Measurements from ENCODE around the gene STING1.
A peak's percentile ranks its signal among the peaks of the same experiment; 100 is the strongest.
"Not testable (repeated sequence)": the region's sequence is repeated elsewhere in the genome, so short reads cannot be mapped to it uniquely, and the experiment has no call there.

Gene STING1

DNA sequence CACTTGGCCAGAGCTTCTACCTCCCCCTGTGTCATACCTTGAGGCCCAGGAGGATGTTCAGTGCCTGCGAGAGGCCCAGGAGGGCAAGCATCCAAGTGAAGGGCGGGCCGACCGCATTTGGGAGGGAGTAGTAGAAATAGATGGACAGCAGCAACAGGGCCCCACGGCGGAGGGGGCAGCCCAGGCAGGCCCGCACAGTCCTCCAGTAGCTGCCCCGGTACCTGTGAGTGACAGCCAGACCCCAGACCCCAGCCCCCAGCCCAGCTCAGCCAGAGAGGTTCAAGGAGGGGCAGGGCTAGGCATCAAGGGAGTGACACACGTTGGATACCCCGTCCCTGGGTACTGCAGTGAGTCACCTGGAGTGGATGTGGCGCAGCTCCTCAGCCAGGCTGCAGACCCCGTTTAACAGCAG lies 1.4 kb downstream of the STING1 start:
- Mint-ChIP-seq H3K4me1 (peaks cover 16% of the 10 kb centered on the region), H3K27me3 (no peaks in the 10 kb centered on the region), H3K27ac (no peak overlapping the region), H3K4me3 (no peak overlapping the region), H3K36me3 (no peaks in the 10 kb centered on the region), H3K9me3 (no peaks in the 10 kb centered on the region)
- no peak for ATAC-seq

DNA sequence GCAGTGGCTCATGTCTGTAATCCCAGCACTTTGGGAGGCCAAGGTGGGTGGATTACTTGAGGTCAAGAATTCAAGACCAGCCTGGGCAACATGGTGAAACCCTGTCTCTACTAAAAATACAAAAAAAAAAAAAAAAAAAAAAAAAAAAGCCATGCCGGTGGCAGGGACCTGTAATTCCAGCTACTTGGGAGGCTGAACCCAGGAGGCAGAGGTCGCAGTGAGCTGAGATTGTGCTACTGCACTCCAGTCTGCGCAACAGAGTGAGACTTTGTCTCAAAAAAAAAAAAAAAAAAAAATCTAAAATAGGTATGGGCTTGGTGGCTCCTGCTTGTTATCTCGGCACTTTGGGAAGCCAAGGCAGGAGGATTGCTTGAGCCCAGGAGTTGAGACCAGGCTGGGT lies 2.8 kb downstream of the STING1 start:
- ATAC-seq, H3K36me3 Mint-ChIP-seq, H3K4me3 Mint-ChIP-seq, H3K27me3 Mint-ChIP-seq, H3K27ac Mint-ChIP-seq, H3K9me3 Mint-ChIP-seq: not testable (repeated sequence)
- peaks cover 22% of the 10 kb centered on the region for H3K4me1 Mint-ChIP-seq

DNA sequence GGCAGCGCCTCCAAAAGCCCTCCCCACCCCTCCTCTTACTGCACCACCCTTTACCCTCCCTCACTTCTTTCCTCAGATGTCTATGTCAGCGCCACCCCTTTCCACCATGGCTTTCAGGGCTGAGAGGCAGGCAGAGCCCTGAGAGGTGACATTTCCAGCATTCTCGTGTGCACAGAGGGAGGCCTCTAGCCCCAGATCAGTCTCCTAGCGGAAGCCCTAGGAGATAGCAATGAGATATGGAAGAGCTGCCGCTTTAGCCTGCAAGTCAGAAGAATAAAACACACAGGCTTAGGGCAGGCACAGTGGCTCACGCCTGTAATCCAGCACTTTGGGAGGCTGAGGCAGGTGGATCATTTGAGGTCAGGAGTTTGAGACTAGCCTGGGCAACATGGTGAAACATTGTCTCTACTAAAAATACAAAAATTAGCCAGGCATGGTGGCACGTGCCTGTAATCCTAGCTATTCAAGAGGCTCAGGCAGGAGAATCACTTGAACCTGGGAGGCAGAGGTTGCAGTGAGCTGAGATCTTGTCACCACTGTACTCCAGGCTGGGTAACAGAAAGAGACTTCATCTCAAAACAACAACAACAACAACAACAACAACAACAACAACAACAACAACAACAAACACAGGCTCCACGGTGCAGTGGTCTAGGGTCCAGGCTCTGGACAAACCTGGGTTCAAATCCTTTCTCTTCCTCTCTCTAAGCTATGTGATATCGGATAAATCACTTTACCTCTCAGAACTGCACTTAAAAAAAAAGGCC lies 3.7 kb downstream of the STING1 start:
- H3K4me3 Mint-ChIP-seq, H3K27ac Mint-ChIP-seq: not testable (repeated sequence)

DNA sequence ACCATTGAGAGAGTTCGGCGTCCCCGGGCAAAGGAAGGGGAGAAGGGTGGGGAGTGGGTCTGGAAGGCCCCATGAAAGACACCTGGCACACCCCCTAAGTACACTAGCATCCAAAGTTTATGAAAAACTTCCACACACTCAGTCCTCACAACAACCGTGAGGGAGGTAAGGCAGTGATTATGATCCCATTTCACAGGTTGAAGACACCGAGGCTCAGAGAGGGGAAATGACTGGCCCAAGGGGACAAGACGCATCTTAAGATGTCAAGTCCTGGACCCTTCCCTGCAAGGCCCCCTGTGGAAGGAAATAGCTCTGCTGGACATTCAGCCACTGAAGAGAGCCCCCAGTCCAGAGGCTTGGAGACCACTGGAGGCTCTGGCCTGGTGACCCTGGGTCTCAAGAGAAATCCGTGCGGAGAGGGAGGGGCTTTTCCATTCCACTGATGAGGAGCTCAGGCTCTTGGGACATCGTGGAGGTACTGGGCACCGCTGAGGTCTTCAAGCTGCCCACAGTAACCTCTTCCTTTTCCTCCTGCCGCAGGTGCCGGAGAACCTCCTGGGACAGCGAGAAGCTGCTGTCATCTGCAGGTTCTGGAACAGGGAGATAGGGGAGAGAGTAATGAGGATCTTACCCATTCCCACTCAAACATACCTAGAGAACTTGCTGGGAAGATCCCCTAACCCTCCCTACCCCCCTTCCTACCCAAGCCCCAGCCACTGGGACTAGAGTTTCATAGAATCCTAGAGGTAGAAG lies 6.5 kb downstream of the STING1 start:
- Mint-ChIP-seq H3K4me1 (peaks cover 10% of the 10 kb centered on the region), H3K27me3 (peaks cover 26% of the 10 kb centered on the region), H3K9me3 (no peaks in the 10 kb centered on the region), H3K4me3 (no peak overlapping the region), H3K36me3 (no peaks in the 10 kb centered on the region), H3K27ac (no peak overlapping the region)
- ATAC-seq, result no peak

More for the DNA sequence above, 3.7 kb downstream of the STING1 start:
- not testable (repeated sequence) for H3K36me3 Mint-ChIP-seq, H3K9me3 Mint-ChIP-seq, H3K27me3 Mint-ChIP-seq, ATAC-seq
- peaks cover 22% of the 10 kb centered on the region for H3K4me1 Mint-ChIP-seq

DNA sequence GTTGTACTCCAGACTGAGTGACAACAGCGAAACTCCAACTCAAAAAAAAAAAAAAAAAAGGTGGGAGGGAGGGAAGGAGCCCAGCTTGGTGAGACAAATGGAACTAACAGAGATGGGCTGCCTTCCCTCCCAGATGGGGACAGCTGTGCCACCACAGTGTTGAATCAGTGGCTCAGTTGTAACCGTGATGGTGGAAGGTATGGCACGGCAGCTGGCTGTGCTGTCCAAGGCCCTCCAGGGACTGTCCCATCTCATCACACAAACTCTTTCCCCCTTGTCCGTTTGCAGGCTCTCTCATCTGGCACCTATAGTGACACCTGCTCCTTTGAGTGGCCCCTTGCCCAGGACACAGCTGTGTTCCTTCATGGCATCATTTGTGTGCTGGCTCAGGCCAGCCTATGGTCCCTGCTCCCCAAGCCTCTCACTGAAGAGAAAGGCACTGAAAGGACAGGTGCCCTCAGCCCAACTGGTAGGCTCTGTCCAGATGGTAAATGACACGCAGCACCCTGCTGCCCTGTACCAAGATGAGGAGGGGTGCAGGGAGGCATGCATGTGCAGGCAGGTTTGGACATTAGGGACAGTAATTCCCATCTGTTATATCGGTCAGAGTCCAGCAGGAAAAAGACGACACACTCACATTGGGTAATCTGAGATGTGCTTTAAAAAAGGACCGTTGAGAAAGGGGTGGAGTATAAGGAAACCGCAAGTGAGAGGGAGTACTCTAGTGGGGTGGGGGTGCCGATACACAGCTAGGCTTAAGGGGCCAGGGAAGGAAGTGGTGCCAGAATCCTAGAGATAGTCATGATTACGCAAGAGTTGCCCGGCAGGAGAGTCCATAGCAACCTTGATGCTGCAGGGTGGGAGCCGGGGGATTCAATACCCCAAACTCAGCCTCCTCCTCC lies 7.4 kb downstream of the STING1 start:
- no peaks in the 10 kb centered on the region for H3K36me3 Mint-ChIP-seq
- H3K4me3 Mint-ChIP-seq, result no peak overlapping the region
- no peaks in the 10 kb centered on the region for H3K9me3 Mint-ChIP-seq
- H3K4me1 Mint-ChIP-seq, result peaks cover 18% of the 10 kb centered on the region
- H3K27ac Mint-ChIP-seq, result no peak overlapping the region
- no peak for ATAC-seq
- H3K27me3 Mint-ChIP-seq, result peaks cover 35% of the 10 kb centered on the region

DNA sequence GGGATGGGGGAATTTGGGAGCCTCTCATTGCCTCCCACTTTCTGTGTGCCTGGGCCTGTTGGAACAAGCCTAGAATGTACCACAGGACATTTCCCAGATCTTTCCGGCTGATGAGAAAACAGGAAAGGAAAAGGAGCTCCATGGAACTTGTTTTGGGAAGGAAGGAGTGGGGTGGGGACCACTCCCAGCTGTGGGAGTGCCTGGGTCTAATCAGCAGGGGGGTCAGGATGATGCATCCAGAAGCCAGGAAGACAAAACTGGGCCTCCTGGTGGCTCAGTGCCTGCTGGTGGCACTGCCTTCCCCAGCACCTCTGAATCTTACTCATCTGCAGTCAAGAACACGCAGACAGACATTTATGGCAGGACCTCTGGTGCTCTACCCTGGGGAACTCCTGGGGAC lies 9.0 kb downstream of the STING1 start:
- no peaks in the 10 kb centered on the region for H3K9me3 Mint-ChIP-seq

DNA sequence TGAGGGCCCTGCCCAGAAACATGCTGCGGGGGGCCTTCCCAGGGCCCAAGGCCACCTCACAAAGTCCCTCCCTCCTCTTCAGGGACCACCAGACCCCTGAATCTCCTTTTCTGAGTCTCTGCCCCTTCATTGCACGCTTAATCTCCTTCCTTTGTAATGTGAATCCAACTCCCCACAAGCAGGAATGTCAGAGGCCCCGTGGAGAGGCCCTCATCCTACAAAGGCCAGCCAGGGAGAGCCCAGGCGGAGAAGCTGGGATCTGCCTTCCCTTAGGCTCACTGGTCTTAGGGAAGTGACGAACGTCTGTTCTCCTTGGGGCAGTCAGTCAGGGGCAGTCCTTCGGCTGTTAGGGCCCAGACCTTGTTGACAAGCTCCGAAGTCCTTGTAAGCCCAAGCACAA lies 9.5 kb downstream of the STING1 start:
- H3K4me1 Mint-ChIP-seq, result peaks cover 18% of the 10 kb centered on the region
- no peak for ATAC-seq
- peaks cover 50% of the 10 kb centered on the region for H3K27me3 Mint-ChIP-seq
- H3K9me3 Mint-ChIP-seq, result no peaks in the 10 kb centered on the region
- H3K4me3 Mint-ChIP-seq, result no peak overlapping the region
- no peaks in the 10 kb centered on the region for H3K36me3 Mint-ChIP-seq
- H3K27ac Mint-ChIP-seq, result no peak overlapping the region

More for the DNA sequence above, 9.0 kb downstream of the STING1 start:
- ATAC-seq, result no peak
- no peak overlapping the region for H3K27ac Mint-ChIP-seq
- peaks cover 18% of the 10 kb centered on the region for H3K4me1 Mint-ChIP-seq
- H3K36me3 Mint-ChIP-seq, result no peaks in the 10 kb centered on the region
- peaks cover 46% of the 10 kb centered on the region for H3K27me3 Mint-ChIP-seq
- no peak overlapping the region for H3K4me3 Mint-ChIP-seq

DNA sequence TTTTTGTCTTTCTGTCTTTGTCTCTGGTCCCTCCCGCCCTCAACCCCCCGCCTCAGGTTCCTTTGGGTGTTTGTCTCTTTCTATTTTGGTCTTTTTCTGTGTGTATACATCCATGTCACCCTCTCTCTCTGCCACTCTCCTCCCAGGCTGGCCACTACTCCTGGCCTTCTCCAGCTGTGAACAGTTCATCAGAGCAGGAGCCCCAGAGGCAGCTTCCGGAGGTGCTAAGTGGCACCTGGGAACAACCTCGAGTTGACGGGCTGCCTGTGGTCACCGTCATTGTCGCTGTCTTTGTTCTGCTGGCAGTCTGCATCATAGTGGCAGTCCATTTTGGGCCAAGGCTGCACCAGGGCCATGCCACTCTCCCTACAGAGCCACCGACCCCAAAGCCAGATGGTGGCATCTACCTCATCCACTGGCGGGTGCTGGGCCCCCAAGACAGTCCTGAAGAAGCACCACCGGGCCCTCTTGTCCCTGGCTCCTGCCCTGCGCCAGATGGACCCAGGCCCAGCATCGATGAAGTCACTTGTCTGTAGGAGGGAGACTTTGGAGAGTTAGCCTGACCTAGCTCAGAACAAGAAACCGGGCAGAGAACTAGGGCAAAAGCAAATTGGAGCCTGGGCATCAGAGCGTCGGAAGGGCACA lies 10.1 kb downstream of the STING1 start:
- Mint-ChIP-seq H3K27ac (no peak overlapping the region), H3K36me3 (no peaks in the 10 kb centered on the region), H3K4me1 (peaks cover 18% of the 10 kb centered on the region), H3K27me3 (peaks cover 55% of the 10 kb centered on the region), H3K9me3 (no peaks in the 10 kb centered on the region), H3K4me3 (no peak overlapping the region)
- ATAC-seq, result no peak

DNA sequence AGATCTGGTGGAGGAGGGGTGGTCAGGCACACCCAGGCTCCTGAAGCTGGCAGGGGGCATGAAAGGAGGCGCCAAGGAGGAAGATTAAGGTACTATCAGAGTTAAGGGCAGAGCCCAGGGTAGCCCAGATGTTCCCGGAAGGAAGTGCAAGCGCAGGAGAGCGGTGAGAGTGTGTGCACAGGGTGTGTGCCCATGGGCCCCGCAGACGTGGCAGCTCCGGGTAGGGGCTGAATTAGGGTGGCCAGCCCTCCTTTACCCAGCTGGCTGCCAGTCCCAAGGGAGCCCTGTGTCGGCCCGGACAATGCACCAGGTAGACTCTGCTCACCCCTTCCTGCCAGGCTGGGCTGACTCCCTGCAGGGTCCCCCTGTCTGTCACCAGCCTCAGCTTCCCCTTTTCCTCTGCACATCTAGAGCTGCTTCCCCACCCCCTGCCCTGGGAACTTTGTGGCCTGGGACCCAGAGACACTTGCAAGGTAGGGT lies 11.7 kb downstream of the STING1 start, which contains the start of gene SMIM33:
SMIM33 (plus strand) TSS at position 184 of the 480 bp plus-strand sequence; CDS start at position 302, 118 bp downstream.
- Mint-ChIP-seq H3K4me3 (no peak within 1 kb of the TSS), H3K27me3 (peaks cover 60% of the 10 kb centered on the region), H3K4me1 (peaks cover 18% of the 10 kb centered on the region), H3K36me3 (no peaks in the 10 kb centered on the region), H3K9me3 (no peaks in the 10 kb centered on the region), H3K27ac (peak within 1 kb of the TSS; percentile 57)
- peak; percentile 49 for ATAC-seq

DNA sequence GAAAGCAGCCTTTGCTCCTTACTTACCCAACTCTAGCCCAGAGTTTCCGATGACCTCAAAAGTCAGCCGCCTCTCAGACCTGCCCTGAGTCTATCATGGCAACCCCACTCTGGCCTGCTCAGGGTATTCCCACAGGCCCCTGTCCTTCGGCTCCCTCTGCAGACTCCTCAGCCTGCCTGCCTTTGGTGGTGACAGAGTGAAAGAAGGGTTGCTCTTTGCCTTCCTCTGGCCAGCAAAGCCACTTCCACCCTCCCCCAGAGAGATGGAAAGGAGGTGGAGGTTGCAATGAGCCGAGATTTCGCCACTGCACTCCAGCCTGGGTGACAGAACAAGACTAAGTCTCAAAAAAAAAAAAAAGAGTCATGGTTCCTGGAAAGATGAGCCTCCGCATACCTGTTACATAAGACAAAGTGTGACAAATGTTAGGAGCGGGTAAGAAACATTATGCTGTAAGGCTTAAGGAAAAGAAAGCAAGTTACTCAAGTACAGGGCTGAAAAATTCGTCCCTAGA lies 14.1 kb downstream of the STING1 start:
- Mint-ChIP-seq H3K36me3 (no peaks in the 10 kb centered on the region), H3K27ac (no peak overlapping the region), H3K4me1 (peaks cover 11% of the 10 kb centered on the region), H3K9me3 (no peaks in the 10 kb centered on the region), H3K4me3 (no peak overlapping the region), H3K27me3 (peaks cover 53% of the 10 kb centered on the region)
- peak; percentile 31 for ATAC-seq

DNA sequence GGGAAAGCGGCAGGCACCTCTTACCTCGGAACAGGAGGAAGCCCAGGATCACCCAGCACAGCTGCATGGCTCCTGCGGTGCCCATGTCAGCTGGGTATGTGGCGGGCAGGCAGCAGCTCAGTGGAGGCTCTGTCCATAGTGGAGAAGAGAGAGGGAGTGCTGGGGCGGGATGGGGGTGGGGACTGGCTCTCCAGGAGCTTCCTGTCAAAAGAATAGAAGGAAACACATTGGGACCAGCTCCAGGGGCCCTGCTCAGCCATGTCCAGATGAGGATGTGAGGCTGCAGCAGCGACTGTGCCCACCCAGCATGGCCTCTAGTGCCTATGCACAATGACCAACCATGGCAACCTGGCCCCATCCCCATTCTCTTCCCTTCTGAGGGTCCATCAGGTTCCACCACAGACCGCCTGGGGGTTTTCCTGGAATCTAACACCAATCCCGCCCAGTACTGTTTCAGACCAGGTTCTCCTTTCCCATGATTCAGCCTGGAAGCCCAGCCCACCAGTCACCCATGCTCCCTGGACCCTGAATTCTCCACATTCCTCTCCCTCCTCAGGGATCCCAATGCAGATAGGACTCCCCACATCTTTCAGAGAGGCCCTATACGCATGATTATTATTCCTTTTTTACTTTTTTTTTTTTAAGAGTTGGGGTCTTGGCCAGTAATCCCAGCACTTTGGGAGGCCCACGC lies 19.8 kb downstream of the STING1 start, which contains the start of gene ECSCR:
ECSCR (minus strand) TSS at position 158 of the 691 bp plus-strand sequence; CDS start at position 85, 73 bp downstream.
- no peak for ATAC-seq
- H3K27me3 Mint-ChIP-seq, result peaks cover 7% of the 10 kb centered on the region
- H3K27ac Mint-ChIP-seq, result no peak within 1 kb of the TSS
- H3K9me3 Mint-ChIP-seq, result no peaks in the 10 kb centered on the region
- no peak within 1 kb of the TSS for H3K4me3 Mint-ChIP-seq
- peaks cover 14% of the 10 kb centered on the region for H3K4me1 Mint-ChIP-seq
- no peaks in the 10 kb centered on the region for H3K36me3 Mint-ChIP-seq

DNA sequence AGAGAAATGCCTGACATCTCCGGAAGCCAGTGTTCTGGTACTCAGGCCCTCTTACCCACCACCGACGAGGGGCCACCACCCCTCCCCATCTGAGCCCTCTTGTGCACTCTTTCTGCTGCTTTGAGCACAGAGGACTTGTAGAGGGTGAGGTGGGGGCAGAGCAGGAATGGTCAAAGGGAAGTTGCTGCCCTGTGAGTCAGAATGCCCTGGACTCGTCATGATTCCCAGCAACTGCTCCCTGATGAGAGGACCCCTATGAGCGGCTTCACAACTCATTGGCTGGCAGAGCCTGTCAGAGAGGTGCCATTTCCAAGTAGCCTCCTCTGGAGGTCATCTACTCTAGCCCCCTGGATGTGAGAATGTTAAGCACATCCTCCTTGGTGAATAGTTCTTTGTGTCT lies 20.9 kb downstream of the STING1 start:
- Mint-ChIP-seq H3K4me3 (no peak overlapping the region), H3K9me3 (no peaks in the 10 kb centered on the region)

DNA sequence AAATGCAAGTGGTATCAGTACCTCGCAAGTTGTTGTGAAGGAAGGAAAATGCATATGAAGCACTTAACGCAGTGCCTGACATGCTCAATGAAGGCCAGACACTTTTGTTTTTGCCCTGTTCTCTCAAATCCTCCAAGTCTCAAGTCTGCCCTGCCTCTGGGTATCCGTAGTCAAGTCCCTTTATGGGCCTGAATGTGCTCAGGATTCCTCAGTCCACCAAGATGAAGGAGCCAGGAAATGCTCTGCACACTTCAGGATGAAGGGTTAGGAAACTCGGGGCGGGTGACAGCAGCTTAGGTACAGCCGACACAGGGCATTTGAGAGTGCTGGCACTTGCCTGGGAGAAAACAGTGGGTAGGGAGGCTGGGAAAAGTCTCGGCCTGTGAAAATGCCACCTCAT lies 21.4 kb downstream of the STING1 start:
- Mint-ChIP-seq H3K27me3 (no peaks in the 10 kb centered on the region), H3K36me3 (no peaks in the 10 kb centered on the region), H3K4me1 (peaks cover 14% of the 10 kb centered on the region), H3K4me3 (no peak overlapping the region), H3K9me3 (no peaks in the 10 kb centered on the region), H3K27ac (no peak overlapping the region)
- ATAC-seq, result no peak

More for the DNA sequence above, 20.9 kb downstream of the STING1 start:
- H3K27ac Mint-ChIP-seq, result no peak overlapping the region
- no peak for ATAC-seq
- peaks cover 14% of the 10 kb centered on the region for H3K4me1 Mint-ChIP-seq
- H3K36me3 Mint-ChIP-seq, result no peaks in the 10 kb centered on the region
- H3K27me3 Mint-ChIP-seq, result no peaks in the 10 kb centered on the region

DNA sequence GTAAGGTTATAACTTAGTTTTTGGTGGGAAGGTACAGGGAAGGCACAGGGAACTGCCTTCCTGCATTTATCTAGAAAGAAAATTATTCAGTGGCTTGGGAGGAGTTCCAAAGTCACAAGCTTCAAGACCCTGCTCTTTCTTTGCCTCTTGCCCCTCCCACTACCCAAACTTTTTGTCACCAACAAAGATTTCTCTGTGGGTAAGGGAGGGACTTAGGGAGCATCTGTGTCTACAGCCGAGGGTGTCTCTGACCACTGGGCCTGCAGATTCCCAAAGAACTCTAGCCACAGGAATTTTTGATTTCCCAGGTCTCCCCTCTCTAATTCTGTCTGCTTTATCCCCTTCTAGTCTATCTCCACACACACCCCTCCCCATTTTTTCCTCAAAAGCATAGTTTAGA lies 22.1 kb downstream of the STING1 start:
- Mint-ChIP-seq H3K9me3 (no peaks in the 10 kb centered on the region), H3K4me1 (peaks cover 14% of the 10 kb centered on the region), H3K27me3 (no peaks in the 10 kb centered on the region), H3K36me3 (no peaks in the 10 kb centered on the region), H3K4me3 (no peak overlapping the region), H3K27ac (no peak overlapping the region)
- ATAC-seq, result no peak

Measured in stimulated activated memory B cell treated with anti-CD40 and anti-IgM and Interleukin-4, amounts not matched to agents 10 μg/mL and 1 μg/mL and 100 μg/mL, for 72 hours (primary cell).